Mucosa of rectum (tissue), 2 donors: ENCODE results near the gene C10orf53.

Experiments used
- H3K27ac ChIP-seq, 2 donors: one replicate each; pipeline ENCODE4 v1.7.0; 2013; ENCODE audit warnings: inconsistent platforms in 2 of 2, low read depth in 2 of 2, low read length in 2 of 2
- H3K27me3 ChIP-seq, 2 donors: one replicate each; pipeline ENCODE4 v1.7.0; 2013; ENCODE audit warnings: low read length in 2 of 2; ENCODE audit not compliant: control insufficient read depth in 2 of 2, insufficient read depth in 2 of 2
- H3K36me3 ChIP-seq, 2 donors: one replicate each; pipeline ENCODE4 v1.7.0; 2013; ENCODE audit warnings: low read length in 2 of 2; ENCODE audit not compliant: control insufficient read depth in 2 of 2, insufficient read depth in 2 of 2
- H3K4me1 ChIP-seq, 2 donors: one replicate each; pipeline ENCODE4 v1.7.0; 2013; ENCODE audit warnings: low read length in 2 of 2, mild to moderate bottlenecking in 1 of 2; ENCODE audit not compliant: control insufficient read depth in 2 of 2, insufficient read depth in 2 of 2
- H3K4me3 ChIP-seq, 2 donors: one replicate each; pipeline ENCODE4 v1.7.0; 2013; ENCODE audit warnings: low read length in 2 of 2
- H3K9ac ChIP-seq, 2 donors: one replicate each; pipeline ENCODE4 v1.7.0; 2013; ENCODE audit warnings: low read length in 2 of 2, low read depth in 1 of 2, mild to moderate bottlenecking in 1 of 2
- H3K9me3 ChIP-seq, 2 donors: one replicate each; pipeline ENCODE4 v1.7.0; 2013; ENCODE audit warnings: low read length in 2 of 2; ENCODE audit not compliant: control insufficient read depth in 2 of 2
- donor health status: healthy.
- donor health status: Normal muscosa, but diverticular disease.

The C10orf53 gene

DNA sequence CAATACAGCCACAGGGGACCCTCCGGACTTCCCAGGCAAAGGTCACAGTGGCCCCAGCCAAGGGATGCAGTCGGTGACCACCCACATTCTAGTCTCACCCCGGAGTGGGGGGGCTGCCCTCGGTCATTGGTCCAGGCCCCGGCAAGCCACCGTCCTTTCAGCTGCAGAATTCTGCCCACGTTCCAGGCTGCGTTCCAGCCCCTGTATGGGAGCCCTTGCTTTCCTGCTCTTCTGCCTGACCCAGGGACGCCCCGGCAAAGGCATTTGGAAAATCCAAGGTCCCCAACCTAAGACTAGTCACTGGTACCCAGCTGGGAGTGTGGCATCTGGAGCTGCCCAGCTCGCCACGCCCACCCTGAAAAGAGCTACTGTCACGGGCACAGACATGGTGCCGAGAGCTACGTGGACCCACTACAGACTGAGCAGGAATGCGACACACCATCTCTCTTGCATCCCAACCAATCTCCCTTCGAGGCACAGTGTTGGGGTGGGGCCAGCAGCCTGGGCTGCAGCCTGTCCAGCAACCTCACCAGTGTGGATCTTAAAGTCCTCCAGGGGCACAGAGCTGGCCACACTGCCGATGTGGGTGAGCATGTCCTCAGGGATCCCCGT, 64.1 kb downstream of the C10orf53 start:
- Histone ChIP-seq H3K4me1 (no peaks in the 10 kb centered on the region), H3K9me3 (no peaks in the 10 kb centered on the region), H3K4me3 (no peak overlapping the region), H3K36me3 (no peaks in the 10 kb centered on the region), H3K9ac (no peak overlapping the region), H3K27ac (no peak overlapping the region), H3K27me3 (no peaks in the 10 kb centered on the region)

DNA sequence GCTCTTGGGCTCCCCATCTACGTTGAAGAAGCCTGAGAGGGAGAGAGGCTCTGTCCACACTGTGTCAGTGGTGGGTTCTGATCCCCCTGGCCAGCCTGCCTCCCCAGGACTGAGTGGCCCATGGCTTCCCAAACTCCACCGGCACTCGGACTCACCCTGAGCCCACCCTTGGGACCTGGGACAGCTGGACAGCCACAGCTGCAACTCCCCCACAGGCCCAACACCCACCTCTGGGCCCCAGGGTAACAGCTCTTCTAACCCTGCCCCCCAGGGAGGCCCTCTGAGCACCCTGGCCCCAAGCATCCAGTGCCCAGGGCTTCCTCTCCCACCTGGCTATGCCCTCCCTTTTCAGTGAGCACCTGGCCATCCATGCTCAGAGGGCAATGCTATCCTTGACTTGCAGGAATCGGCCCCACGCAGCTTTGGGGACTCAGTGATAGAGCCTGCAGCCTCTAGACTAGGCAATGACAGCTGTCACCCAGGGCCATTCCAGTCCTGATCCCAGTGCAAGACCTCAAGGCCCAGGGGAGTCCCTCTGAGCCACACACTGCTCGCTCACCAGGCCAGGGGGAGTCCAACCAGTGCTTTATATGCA, 64.7 kb downstream of the C10orf53 start:
- Histone ChIP-seq H3K36me3 (no peaks in the 10 kb centered on the region), H3K27ac (no peak overlapping the region), H3K4me3 (no peak overlapping the region), H3K9ac (no peak overlapping the region), H3K4me1 (no peaks in the 10 kb centered on the region), H3K9me3 (no peaks in the 10 kb centered on the region), H3K27me3 (no peaks in the 10 kb centered on the region)

DNA sequence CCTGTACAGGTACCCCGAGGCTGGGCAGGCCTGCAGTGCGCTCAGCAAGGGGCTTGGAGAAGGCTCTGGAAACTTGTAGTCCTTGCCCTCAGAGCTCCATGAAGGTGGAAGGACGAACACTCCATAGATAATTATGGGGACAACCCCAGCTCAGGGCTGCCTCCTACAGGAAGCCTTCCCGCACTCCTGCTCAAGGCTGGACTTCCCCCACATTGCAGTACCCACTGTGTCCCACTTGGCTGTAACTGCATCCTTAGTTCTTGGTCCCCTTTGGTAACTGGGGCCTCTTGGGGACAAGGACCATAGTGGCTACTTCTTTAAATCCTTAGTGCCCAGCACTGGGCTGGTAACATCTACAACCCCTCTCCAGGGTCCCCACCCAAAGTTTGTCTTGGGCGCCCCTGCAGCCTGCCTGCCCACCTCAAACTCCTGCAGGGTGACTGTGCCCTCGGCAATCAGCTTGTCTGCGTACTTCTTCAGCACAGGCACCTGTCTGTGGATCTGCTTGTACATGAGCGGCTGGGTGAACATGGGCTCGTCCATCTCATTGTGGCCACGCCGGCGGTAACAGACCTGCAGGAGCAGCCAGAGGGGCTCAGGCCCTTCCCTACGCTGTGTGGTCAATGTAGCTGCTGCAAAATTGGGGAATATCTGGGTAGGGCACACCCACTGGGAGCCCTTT, 65.6 kb downstream of the C10orf53 start:
- H3K4me3 ChIP-seq: no peak overlapping the region
- no peak overlapping the region for H3K9ac ChIP-seq
- no peaks in the 10 kb centered on the region for H3K27me3 ChIP-seq
- H3K4me1 ChIP-seq: no peaks in the 10 kb centered on the region
- no peaks in the 10 kb centered on the region for H3K9me3 ChIP-seq
- H3K27ac ChIP-seq: no peak overlapping the region
- no peaks in the 10 kb centered on the region for H3K36me3 ChIP-seq

- H3K4me1 ChIP-seq: no peaks in the 10 kb centered on the region
- H3K36me3 ChIP-seq: no peaks in the 10 kb centered on the region
- no peak overlapping the region for H3K9ac ChIP-seq
- H3K4me3 ChIP-seq: no peak overlapping the region
- H3K27me3 ChIP-seq: no peaks in the 10 kb centered on the region
- H3K9me3 ChIP-seq: no peaks in the 10 kb centered on the region
- no peak overlapping the region for H3K27ac ChIP-seq
These were observed 66.3 kb downstream of the C10orf53 start for GRCh38 chr10:49745756-49746155.

DNA sequence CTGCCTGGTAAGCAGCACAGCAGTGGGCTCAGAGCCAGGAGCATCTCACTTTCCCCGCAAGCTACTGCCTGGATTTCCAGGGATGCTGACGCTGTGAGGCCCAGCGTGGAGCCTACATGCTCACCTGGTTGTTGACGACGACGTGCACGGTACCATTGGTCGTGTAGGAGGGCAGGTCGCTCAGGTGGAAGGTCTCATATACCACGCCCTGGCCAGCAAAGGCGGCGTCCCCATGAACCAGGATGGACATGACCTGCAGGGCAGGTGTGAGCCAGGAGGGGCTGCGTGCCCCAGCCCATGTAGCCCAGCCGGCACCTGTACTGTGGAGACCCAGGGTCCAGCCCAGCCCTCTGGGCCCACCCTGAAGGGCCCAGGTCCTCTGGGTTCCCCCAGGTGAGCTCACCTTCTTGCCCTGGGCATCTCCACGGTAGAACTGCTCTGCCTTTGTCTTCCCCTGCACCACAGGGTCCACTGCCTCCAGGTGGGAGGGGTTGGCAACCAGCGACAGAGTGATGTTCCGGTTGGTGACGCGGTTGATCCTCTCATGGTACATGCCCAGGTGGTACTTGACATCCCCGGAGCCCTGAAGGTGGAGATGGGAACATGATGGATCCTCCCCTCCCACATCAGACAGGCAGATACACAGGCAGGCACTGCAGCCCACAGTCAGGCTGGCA, 67.3 kb downstream of the C10orf53 start:
- H3K9me3 ChIP-seq: no peaks in the 10 kb centered on the region
- H3K27me3 ChIP-seq: no peaks in the 10 kb centered on the region
- no peaks in the 10 kb centered on the region for H3K4me1 ChIP-seq
- no peak overlapping the region for H3K9ac ChIP-seq
- H3K36me3 ChIP-seq: no peaks in the 10 kb centered on the region
- no peak overlapping the region for H3K4me3 ChIP-seq
- no peak overlapping the region for H3K27ac ChIP-seq
